RWPE1 (cell line): ENCODE measurements around the gene WIPF2.
A peak's percentile ranks its signal among the peaks of the same experiment; 100 is the strongest.

Experiments
- CTCF ChIA-PET: fragments of 350-600 bp; sonication (Branson Sonifier 250); formaldehyde crosslinking; extraction: SDS; loops from one replicate; lab custom pipeline; 2021; lab: Yijun Ruan, JAX
- POLR2A ChIA-PET: fragments of 400-600 bp; formaldehyde crosslinking; extraction: SDS; loops from one replicate; lab custom pipeline; 2020; ENCODE audit warnings: antibody characterized with exemption; ENCODE audit not compliant: low non-redundant PET; lab: Yijun Ruan, JAX
- DNase-seq: peaks from one replicate; pipeline ENCODE4 v3.0.0; 2012; ENCODE audit warnings: low spot score
- H3K27ac ChIP-seq: fragments of 450-650 bp; 2 replicates; pipeline ENCODE4 v1.5.1; 2017
- CTCF ChIP-seq: fragments of 450-650 bp; conservative IDR thresholded peaks from 2 replicates; pipeline ENCODE4 v1.5.1; 2017; ENCODE audit warnings: low read depth, mild to moderate bottlenecking

Gene WIPF2

GRCh38 chr17:40218740-40219593 lies at the start of gene WIPF2:
WIPF2 (plus strand) TSS chr17:40219304; CDS start chr17:40256460, 37,156 bp downstream.
- ChIA-PET CTCF (interaction anchor here (0.6 to 1.3 kb wide), 6 partner anchors 22 to 292 kb away, joined by 3 to 5 read pairs (median 4); no protein-coding TSS in a partner anchor), POLR2A (interaction anchor here (0.6 to 0.8 kb wide), 2 partner anchors 33 to 70 kb away, joined by 4 to 6 read pairs; no protein-coding TSS in a partner anchor)
- TF ChIP-seq CTCF = peak; percentile 21

GRCh38 chr17:40170325-40170724 lies 48.8 kb upstream of the WIPF2 start:
- no peak for TF ChIP-seq CTCF
- CTCF ChIA-PET = interaction anchor here (0.5 to 1.5 kb wide), 2 partner anchors 22 to 144 kb away, joined by 3 read pairs; no protein-coding TSS in a partner anchor
- DNase-seq = no peak
- POLR2A ChIA-PET = no interaction called here
- H3K27ac ChIP-seq = no peak overlapping the region

More at GRCh38 chr17:40218740-40219593, at the start of gene WIPF2:
- DNase-seq = peak; percentile 96
- H3K27ac ChIP-seq = peak within 1 kb of the TSS; percentile 94

- ChIA-PET CTCF (no interaction called here), POLR2A (no interaction called here)
- no peak for TF ChIP-seq CTCF
- no peak for DNase-seq
- H3K27ac ChIP-seq = no peak overlapping the region
Observed at GRCh38 chr17:40171750-40172149, 47.4 kb upstream of the WIPF2 start.

GRCh38 chr17:40173091-40173777 lies 45.9 kb upstream of the WIPF2 start:
- H3K27ac ChIP-seq = no peak overlapping the region
- DNase-seq = no peak
- ChIA-PET POLR2A (interaction anchor here (0.7 kb wide), 1 partner anchor 31 kb away, joined by 9 read pairs; no protein-coding TSS in a partner anchor), CTCF (interaction anchor here (0.6 kb wide), 1 partner anchor 29 kb away, joined by 4 read pairs; no protein-coding TSS in a partner anchor)
- no peak for TF ChIP-seq CTCF

- ChIA-PET POLR2A (interaction anchor here (0.7 kb wide), 1 partner anchor 32 kb away, joined by 9 read pairs; no protein-coding TSS in a partner anchor), CTCF (interaction anchor here (0.6 kb wide), 1 partner anchor 29 kb away, joined by 4 read pairs; no protein-coding TSS in a partner anchor)
- DNase-seq = no peak
- TF ChIP-seq CTCF = no peak
- H3K27ac ChIP-seq = no peak overlapping the region
Observed at GRCh38 chr17:40173778-40174135, 45.3 kb upstream of the WIPF2 start.

- ChIA-PET CTCF (no interaction called here), POLR2A (no interaction called here)
- TF ChIP-seq CTCF = no peak
- no peak for DNase-seq
- peak overlapping the region; percentile 42 for H3K27ac ChIP-seq
Observed at GRCh38 chr17:40174514-40174913, 44.6 kb upstream of the WIPF2 start.
